HT-29 (cell line): ENCODE measurements around the gene MAP7. TPM values are rescaled to one million over a fixed set of nuclear protein-coding genes. Genes with fewer than 3 reads are reported as not detected.

Experiments
- DNase-seq: peaks from one replicate; pipeline ENCODE4 v3.0.0-alpha.2; 2015; ENCODE audit warnings: low spot score
- small RNA-seq: library from RNA; depleted of rRNA; stranded (forward); fragments of <200 nt; gene quantifications from one replicate; pipeline ENCODE3, GENCODE V24; 2014
- total RNA-seq: library from RNA; depleted of rRNA; stranded (reverse); fragments of >200 nt; shearing (Covaris generic); gene quantifications from 2 replicates; pipeline ENCODE4 v1.2.3, GENCODE V29; 2014; rRNA removed

The MAP7 gene
- total RNA-seq, 1 experiment from 2014 or later: 44.6 TPM

- no peak for DNase-seq
Observed at GRCh38 chr6:136307351-136307750, 242.9 kb downstream of the MAP7 start.

GRCh38 chr6:136306466-136306865 lies 243.8 kb downstream of the MAP7 start:
- DNase-seq: no peak

GRCh38 chr6:136304410-136304809 lies 245.8 kb downstream of the MAP7 start:
- no peak for DNase-seq

GRCh38 chr6:136303516-136303915 lies 246.7 kb downstream of the MAP7 start:
- DNase-seq: no peak

- DNase-seq: no peak
Observed at GRCh38 chr6:136294621-136295020, 255.6 kb downstream of the MAP7 start.

Small RNAs within 50 kb of the gene (small RNA-seq; reads per million reads assigned to genes)
- gene AL023284.1: not detected
- gene NDUFS5P1: not detected

Other genes starting within 250 kb of the MAP7 start
- gene MAP3K5, start 242.1 kb upstream of the MAP7 start, total RNA-seq: 10.9 and 11.8 TPM in 2 replicates